Measurements from ENCODE around the gene DCC. TPM values are rescaled to one million over a fixed set of nuclear protein-coding genes. Genes with fewer than 3 reads are reported as not detected.

The DCC gene
- total RNA-seq, 2 experiments from 2014 or later, result not detected

DNA sequence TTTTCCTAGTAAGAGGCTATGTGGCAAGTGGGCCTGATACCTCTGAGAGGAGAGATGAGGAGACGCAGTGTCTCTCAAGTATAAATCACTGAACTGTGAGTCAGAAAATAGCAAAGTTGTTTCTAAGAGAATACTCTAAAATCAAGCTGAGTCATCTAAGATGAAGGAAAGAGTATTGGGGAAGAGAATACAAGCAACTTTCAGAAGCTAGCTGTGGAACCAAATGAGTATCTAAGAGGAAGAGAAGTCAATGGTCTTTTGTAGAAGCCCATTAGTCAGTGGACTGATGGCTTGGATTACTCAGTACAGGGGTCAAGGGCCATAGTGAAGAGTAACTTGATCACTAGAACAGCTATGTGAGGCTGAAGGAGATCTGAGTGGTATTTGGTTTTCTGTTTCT is 2.7 kb upstream of the DCC start:
- Histone ChIP-seq H3K27ac (ENCODE audit: low read depth in 1 of 2, low read length in 2 of 2) (no peak overlapping the region), H3K4me1 (ENCODE audit: insufficient read depth, low read length) (no peaks in the 10 kb centered on the region), H3K4me3 (ENCODE audit: low read length) (no peak overlapping the region), H3K27me3 (ENCODE audit: control insufficient read depth in 1 of 2, insufficient read depth in 2 of 2, low read length in 2 of 2) (peaks cover 29 to 32% of the 10 kb centered on the region in 2 experiments), H3K9me3 (ENCODE audit: control insufficient read depth in 1 of 2, insufficient read depth in 1 of 2, low read length in 2 of 2) (peaks cover 0 to 24% of the 10 kb centered on the region in 2 experiments), H3K36me3 (ENCODE audit: insufficient read depth, low read length) (no peaks in the 10 kb centered on the region)
- POLR2A ChIA-PET, result no interaction called here
- Mint-ChIP-seq H3K27ac (no peak overlapping the region), H3K36me3 (ENCODE audit: low read depth) (no peaks in the 10 kb centered on the region), H3K27me3 (peaks cover 49% of the 10 kb centered on the region), H3K9me3 (peaks cover 3% of the 10 kb centered on the region), H3K4me1 (ENCODE audit: low read depth) (no peaks in the 10 kb centered on the region), H3K4me3 (no peak overlapping the region)
- DNase-seq (no peak), ATAC-seq (ENCODE audit: poor library complexity) (no peak)
- TF ChIP-seq, protein P1, sequence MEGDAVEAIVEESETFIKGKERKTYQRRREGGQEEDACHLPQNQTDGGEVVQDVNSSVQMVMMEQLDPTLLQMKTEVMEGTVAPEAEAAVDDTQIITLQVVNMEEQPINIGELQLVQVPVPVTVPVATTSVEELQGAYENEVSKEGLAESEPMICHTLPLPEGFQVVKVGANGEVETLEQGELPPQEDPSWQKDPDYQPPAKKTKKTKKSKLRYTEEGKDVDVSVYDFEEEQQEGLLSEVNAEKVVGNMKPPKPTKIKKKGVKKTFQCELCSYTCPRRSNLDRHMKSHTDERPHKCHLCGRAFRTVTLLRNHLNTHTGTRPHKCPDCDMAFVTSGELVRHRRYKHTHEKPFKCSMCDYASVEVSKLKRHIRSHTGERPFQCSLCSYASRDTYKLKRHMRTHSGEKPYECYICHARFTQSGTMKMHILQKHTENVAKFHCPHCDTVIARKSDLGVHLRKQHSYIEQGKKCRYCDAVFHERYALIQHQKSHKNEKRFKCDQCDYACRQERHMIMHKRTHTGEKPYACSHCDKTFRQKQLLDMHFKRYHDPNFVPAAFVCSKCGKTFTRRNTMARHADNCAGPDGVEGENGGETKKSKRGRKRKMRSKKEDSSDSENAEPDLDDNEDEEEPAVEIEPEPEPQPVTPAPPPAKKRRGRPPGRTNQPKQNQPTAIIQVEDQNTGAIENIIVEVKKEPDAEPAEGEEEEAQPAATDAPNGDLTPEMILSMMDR (IDR thresholded peaks at IDR 0.05), result no peak
- CTCF ChIA-PET, result no interaction called here
- intact Hi-C loops (cut with DNase I, micrococcal nuclease), result no loop called here

DNA sequence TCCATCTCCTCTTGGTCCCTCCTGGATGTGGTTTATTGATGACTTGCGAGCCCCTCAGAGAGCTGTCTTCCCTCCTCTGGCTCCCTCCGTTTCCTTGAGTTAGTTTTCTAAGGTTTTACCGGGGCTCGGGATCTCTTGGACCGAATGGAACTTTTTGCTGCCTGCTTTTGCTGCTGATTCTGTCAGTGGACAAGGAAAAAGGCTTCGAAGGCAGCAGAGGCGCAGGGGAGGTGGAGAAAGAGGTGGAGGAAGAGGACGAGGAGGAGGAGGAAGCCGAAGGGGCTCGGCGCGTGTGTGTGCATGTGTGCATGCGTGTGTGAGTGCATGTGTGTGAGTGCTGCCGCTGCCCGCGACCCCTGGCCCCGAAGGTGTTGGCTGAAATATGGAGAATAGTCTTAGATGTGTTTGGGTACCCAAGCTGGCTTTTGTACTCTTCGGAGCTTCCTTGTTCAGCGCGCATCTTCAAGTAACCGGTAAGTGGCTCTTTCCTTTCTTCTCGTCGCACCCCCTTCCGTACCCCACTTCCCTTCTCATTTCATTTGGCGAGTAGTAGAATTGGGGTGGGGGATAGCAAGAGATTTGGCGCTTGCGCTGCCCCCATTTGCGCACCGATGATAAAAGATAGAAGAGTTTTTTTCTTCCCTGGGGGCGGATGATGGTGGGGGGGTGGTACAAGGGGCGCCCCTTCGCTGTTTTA is 557 bp downstream of the DCC start:
- Histone ChIP-seq H3K36me3 (ENCODE audit: insufficient read depth, low read length) (no peaks in the 10 kb centered on the region), H3K4me3 (ENCODE audit: low read length) (no peak overlapping the region), H3K27me3 (ENCODE audit: control insufficient read depth in 1 of 2, insufficient read depth in 2 of 2, low read length in 2 of 2) (peaks cover 29 to 32% of the 10 kb centered on the region in 2 experiments), H3K9me3 (ENCODE audit: control insufficient read depth in 1 of 2, insufficient read depth in 1 of 2, low read length in 2 of 2) (peaks cover 0 to 24% of the 10 kb centered on the region in 2 experiments), H3K27ac (ENCODE audit: low read depth in 1 of 2, low read length in 2 of 2) (no peak overlapping the region), H3K4me1 (ENCODE audit: insufficient read depth, low read length) (no peaks in the 10 kb centered on the region)
- Mint-ChIP-seq H3K27ac (no peak overlapping the region), H3K4me1 (ENCODE audit: low read depth) (no peaks in the 10 kb centered on the region), H3K9me3 (peaks cover 3% of the 10 kb centered on the region), H3K27me3 (peaks cover 49% of the 10 kb centered on the region), H3K4me3 (no peak overlapping the region), H3K36me3 (ENCODE audit: low read depth) (no peaks in the 10 kb centered on the region)
- DNase-seq (no peak), ATAC-seq (ENCODE audit: poor library complexity) (no peak)
- CTCF ChIA-PET, result no interaction called here
- POLR2A ChIA-PET, result no interaction called here
- TF ChIP-seq, protein P1 (IDR thresholded peaks at IDR 0.05), result no peak
- intact Hi-C loops (cut with DNase I, micrococcal nuclease), result no loop called here

DNA sequence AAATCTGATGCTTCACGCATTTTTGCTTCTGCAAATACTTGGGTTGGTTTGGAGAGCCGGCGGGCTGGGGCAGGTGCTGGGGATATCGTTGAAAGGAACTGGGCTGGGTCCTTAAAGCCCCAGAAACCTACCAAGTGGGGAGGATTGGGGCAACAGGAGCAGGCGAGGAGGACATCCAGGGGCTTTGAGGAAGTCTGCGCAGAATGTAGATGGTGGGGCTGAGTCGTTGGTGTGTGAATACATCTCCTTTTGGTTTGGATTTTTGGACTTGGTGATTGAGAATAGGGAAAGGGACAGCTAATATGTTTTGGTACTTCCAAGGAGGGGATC is 1.1 kb downstream of the DCC start:
- Mint-ChIP-seq H3K9me3 (peaks cover 3% of the 10 kb centered on the region), H3K27me3 (peaks cover 49% of the 10 kb centered on the region), H3K4me3 (no peak overlapping the region), H3K4me1 (ENCODE audit: low read depth) (no peaks in the 10 kb centered on the region), H3K36me3 (ENCODE audit: low read depth) (no peaks in the 10 kb centered on the region), H3K27ac (no peak overlapping the region)
- no peak for DNase-seq
- Histone ChIP-seq H3K4me1 (ENCODE audit: insufficient read depth, low read length) (no peaks in the 10 kb centered on the region), H3K27ac (ENCODE audit: low read depth in 1 of 2, low read length in 2 of 2) (no peak overlapping the region), H3K36me3 (ENCODE audit: insufficient read depth, low read length) (no peaks in the 10 kb centered on the region), H3K9me3 (ENCODE audit: control insufficient read depth in 1 of 2, insufficient read depth in 1 of 2, low read length in 2 of 2) (peaks cover 0 to 24% of the 10 kb centered on the region in 2 experiments), H3K27me3 (ENCODE audit: control insufficient read depth in 1 of 2, insufficient read depth in 2 of 2, low read length in 2 of 2) (peaks cover 29 to 32% of the 10 kb centered on the region in 2 experiments), H3K4me3 (ENCODE audit: low read length) (no peak overlapping the region)
- ATAC-seq (ENCODE audit: poor library complexity), result no peak
- TF ChIP-seq, protein P1 (IDR thresholded peaks at IDR 0.05), result no peak
- intact Hi-C loops (cut with DNase I, micrococcal nuclease), result no loop called here
- ChIA-PET POLR2A (no interaction called here), CTCF (no interaction called here)
